COR-L47 (cell line): Measurements from ENCODE around the gene FHOD1.

Experiments
- DNase-seq: peaks from one replicate; lab custom pipeline; 2025; lab: John Stamatoyannopoulos, UW

FHOD1 gene

DNA sequence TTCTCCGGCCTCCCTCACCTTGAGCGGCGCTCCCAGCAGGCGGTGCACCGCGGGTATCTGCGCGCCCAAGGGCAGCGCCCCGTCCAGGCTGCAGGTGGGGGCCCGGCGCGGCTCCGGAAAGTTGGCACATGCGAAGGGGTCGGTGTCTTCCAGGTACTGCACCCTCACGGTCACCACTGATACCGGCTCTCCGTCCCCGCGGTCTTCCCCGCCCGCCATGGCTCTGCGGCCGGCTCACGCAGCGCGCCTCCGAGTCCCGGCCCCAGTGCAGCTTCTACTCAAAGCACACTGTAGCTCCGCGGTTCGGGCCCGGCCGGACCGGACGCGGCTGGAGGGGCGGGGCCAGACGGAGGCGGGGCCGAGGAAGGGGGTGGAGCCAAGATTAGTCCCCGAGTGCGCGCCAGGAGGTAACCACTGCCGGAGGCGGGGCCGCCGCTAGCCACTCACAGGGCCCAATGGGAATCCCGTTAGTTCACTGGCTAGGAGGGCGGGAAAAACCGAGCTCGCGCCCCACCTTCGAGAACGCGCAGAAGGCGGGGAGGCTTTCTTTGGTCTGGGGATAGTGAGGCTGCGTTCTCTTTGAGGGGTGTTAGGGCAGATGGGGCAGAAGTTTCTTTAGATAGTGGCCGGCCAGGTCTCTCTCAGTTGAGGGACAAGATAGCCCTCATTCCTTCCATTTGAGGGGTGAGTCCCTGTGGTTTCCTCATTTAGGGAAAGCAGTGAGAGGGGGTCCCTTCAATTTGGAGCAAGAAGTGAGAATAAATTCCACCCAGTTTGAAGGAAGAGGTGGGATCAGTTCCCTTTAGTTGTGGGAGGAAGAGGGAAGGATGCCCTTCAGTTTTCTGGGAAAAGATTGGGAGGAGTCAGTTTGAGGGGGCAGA lies at the start of gene FHOD1:
Gene FHOD1 (minus strand): TSS at position 290 of the 881 bp plus-strand sequence. CDS start 71 bp downstream, at position 219.
- peak; percentile 88 for DNase-seq

DNA sequence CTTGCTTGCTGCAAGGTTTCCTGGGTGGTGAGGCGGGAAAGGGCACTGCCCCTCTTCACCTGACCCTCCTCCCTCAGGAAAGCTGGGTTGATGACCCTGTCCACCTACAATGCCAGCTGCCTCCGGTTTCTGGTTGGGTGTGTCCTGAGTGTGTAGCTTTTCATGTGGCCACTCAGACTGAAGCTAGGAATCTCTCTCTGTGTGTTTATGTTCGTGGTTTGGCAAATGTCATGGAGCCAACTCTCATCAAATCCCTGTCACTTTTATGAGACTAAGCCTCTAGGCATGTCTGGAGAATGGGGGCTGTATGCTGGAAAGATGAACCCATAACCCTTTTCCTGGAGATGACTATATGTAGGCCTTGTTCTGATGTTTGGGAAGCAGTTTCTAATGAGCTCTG lies 49.1 kb upstream of the FHOD1 start:
- no peak for DNase-seq

DNA sequence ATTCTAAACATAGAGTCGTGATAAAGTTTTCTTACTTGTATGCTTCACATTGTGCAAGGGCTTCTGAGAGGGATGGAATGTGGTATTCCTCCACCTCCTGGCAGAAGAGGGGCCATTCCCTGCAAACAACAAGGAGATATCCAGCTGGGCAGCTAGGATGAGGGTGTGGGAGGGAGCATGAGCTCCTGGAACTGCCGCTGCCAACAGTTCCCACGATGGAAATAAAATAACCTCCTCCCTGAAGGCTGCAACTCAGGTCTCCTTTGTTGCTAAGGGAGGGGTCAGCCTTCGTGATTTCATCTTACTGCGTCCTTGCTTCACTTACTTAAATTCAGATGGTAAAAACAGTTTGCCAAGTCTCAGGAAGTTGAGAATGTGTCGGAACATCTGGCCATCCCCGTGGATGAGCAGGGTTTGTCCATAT lies 47.7 kb upstream of the FHOD1 start:
- no peak for DNase-seq

DNA sequence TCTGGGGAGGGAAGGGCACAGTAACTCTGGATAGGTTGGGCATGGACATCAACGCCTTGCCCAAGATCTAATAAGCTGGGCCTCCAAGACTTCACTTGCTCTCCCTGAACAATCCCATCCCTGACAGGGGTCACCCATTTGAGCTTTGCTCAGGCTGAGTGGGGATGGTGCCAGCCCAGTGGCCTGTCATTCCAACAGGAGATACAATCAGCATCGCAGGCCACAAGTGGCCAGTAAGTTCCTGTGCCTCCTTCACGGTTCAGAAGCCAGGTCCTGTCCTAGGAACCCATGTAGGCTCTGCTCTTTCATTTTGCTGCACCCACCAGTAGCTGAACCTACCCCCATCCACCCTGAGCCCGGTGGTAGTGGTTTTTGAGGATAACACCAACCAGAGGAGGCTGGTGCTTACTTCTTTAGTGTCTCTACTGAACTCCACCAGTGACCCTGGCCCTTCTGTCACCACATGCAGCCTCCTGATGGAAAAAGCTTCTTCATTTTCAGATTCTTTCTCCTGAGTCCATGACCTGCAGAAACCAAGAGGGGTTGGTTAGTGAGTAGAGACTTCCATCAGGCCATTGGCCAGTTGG lies 47.0 kb upstream of the FHOD1 start:
- DNase-seq = no peak

GRCh38 chr16:67291461-67291860 lies 44.2 kb upstream of the FHOD1 start:
- DNase-seq = no peak

- no peak for DNase-seq
These were observed 40.7 kb upstream of the FHOD1 start for GRCh38 chr16:67287960-67288359.

- no peak for DNase-seq
These were observed 39.4 kb upstream of the FHOD1 start for GRCh38 chr16:67286441-67287235.

DNA sequence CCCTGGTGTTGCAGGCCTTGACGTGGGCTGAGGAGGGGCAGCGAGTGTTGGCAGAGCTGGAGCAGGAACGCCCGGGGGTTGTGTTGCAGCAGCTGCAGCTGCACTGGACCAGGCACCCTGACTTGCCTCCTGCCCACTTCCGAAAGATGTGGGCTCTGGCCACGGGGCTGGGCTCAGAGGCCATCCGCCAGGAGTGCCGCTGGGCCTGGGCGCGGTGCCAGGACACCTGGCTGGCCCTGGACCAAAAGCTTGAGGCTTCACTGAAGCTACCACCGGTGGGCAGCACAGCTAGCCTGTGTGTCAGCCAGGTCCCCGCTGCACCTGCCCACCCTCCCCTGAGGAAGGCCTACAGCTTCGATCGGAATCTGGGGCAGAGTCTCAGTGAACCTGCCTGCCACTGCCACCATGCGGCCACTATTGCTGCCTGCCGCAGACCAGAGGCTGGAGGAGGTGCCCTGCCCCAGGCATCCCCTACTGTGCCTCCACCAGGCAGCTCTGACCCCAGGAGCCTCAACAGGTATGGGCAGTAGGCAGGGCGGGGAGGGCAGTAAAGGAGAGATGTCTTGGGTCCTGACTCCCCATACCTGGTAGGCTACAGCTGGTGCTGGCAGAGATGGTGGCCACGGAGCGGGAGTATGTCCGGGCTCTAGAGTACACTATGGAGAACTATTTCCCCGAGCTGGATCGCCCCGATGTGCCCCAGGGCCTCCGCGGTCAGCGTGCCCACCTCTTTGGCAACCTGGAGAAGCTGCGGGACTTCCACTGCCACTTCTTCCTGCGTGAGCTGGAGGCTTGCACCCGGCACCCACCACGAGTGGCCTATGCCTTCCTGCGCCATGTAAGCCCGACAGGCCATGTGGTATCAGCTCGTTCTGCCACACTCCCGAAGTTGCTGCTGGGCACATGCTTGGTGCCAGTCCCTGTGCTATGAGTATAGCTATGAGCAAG lies 37.7 kb upstream of the FHOD1 start:
- DNase-seq = peak; percentile 97

GRCh38 chr16:67283826-67284555 lies 36.7 kb upstream of the FHOD1 start:
- peak; percentile 25 for DNase-seq

GRCh38 chr16:67283039-67283825 lies 36.0 kb upstream of the FHOD1 start:
- no peak for DNase-seq

DNA sequence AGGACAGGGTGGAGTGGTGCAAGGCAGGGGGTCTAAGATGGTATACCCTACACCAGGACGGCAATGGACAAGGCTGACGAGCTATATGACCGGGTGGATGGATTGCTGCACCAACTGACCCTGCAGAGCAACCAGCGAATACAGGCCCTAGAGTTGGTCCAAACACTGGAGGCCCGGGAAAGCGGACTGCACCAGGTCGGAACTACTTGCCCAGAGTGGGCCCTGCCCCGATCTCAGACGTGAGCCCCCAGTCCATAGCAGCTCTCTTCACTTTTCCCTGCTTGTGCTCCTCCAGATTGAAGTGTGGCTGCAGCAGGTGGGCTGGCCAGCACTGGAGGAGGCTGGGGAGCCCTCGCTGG lies 35.1 kb upstream of the FHOD1 start:
- DNase-seq = no peak

GRCh38 chr16:67281536-67282446 lies 34.5 kb upstream of the FHOD1 start:
- no peak for DNase-seq

DNA sequence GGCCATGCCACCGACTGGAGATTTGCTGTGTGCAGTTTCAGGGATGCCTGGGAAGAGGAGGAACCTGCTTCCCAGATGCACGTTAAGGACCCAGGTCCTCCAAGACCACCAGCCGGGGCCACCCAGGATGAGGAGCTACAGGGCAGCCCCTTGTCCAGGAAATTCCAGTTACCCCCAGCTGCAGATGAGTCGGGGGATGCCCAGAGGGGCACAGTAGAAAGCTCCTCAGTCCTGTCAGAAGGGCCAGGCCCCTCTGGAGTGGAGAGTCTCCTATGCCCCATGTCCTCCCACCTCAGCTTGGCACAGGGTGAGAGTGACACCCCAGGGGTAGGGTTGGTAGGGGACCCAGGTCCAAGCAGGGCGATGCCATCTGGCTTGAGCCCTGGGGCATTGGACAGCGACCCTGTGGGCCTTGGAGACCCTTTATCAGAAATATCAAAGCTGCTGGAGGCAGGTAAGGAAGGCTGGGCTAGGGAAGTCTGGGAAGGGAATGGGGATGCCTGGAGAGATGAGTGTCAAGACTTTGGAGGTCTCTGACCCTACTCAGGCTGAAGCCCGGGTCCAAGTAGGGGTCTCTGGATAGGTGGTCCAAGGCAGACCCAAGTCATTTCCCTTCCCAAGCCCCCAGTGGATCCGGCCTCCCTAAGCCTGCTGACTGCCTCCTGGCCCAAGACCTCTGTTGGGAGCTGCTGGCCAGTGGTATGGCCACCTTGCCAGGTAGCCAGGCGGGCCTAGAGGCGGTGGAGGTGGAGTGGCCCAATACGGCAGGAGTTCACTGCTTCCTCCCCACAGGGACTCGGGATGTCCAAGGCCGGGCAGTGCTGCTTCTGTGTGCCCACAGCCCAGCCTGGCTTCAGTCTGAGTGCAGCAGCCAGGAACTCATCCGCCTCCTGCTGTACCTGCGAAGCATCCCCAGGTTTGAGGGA lies 33.1 kb upstream of the FHOD1 start:
- no peak for DNase-seq

DNA sequence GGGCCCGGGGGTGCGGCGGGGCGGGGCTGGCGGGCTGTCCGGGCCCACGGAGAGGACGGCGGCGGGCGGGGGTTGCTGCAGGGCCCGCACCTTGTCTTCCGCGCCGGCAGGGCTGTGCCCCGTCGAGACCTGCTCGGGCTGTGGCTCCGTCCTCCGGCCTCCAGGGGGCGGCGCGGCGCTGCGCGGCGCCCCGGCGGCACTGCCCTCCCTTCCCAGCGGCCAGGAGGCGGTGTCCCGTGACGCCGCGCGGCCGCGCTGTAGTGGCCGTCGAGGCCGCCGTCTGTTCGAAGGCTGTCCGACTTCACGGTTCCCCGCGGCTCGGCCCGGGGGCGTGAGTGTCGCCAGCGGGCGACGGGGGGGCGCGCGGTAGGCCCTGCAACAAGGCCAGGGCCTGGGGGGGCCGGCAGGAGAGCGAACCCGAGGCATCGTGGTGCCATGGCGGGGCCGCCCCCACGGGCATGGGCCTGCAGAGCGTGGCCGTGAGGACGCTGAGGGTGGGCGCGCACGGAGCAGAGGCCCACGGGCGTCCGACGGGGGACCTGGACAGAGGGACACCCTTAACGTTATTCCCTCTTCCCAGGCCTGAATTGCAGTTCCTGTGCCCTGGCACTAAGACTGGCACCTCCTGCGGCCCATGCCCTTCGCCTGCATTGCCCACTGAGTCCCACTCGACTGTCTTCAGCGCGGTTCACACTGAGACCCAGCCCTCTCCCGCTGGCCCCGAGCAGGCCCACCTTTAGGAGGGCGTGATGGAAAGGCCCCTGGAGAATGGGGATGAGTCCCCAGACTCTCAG lies 32.2 kb upstream of the FHOD1 start, which contains the start of gene PLEKHG4:
Gene PLEKHG4 (plus strand): TSS at position 237 of the 794 bp plus-strand sequence. CDS start 513 bp downstream, at position 750.
- DNase-seq = peak; percentile 55

GRCh38 chr16:67278773-67279295 lies 31.6 kb upstream of the FHOD1 start:
- DNase-seq = peak; percentile 21

- no peak for DNase-seq
These were observed 30.9 kb upstream of the FHOD1 start for GRCh38 chr16:67277999-67278772.
